ENCODE data around the gene PDCD6IP.
A peak's percentile ranks its signal among the peaks of the same experiment; 100 is the strongest.

PDCD6IP gene

DNA sequence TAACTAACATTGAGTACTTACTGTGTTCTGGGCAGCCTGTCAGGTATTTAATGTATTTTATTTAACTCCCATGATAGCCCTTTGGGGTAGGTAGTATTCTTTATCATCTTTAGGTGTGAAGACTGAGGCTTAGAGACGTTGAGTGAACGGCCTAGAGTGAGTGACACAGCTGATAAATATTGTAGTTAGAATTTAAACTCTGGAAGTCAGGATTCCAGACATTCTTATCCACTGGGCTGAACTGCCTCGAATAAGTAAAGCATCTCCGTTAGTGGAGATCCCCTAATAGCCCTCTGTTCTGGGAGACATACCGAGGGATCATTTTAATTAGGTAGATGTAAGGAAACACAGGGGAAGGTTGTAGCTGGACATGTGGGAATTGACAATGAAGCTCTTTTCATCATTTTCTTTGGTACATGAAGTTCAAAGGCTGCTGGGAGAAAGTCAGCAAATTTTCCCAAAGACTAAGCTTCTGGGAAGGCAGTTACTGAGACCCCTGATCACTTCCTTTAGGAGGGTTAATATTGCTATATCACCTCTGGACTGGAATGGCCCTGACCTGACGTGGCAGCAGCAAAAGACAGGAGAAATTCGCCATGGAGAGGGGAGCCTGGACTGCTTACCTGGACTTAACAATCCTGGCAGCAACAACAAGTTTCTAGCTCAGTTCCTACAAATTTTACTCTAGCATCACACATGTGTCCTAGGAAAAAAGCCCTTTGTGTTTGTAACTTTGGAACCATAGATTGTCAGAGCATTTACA lies 11.7 kb upstream of the PDCD6IP start:
- H3K4me3 ChIP-seq (ENCODE audit: low read depth, low read length), result peak overlapping the region; percentile 51; the same call in 1 of the 2 replicates
- CTCF ChIA-PET, result interaction anchor here (0.6 to 8.9 kb wide), 54 partner anchors 9 to 1087 kb away, joined by 3 to 130 read pairs (median 4); partner anchors contain the start of gene PDCD6IP
- POLR2A ChIA-PET, result no interaction called here

GRCh38 chr3:33787328-33788009 lies 11.0 kb upstream of the PDCD6IP start:
- DNase-seq (ENCODE audit: low read depth, low spot score), result peak; percentile 9
- TF ChIP-seq, protein P1, sequence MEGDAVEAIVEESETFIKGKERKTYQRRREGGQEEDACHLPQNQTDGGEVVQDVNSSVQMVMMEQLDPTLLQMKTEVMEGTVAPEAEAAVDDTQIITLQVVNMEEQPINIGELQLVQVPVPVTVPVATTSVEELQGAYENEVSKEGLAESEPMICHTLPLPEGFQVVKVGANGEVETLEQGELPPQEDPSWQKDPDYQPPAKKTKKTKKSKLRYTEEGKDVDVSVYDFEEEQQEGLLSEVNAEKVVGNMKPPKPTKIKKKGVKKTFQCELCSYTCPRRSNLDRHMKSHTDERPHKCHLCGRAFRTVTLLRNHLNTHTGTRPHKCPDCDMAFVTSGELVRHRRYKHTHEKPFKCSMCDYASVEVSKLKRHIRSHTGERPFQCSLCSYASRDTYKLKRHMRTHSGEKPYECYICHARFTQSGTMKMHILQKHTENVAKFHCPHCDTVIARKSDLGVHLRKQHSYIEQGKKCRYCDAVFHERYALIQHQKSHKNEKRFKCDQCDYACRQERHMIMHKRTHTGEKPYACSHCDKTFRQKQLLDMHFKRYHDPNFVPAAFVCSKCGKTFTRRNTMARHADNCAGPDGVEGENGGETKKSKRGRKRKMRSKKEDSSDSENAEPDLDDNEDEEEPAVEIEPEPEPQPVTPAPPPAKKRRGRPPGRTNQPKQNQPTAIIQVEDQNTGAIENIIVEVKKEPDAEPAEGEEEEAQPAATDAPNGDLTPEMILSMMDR (IDR thresholded peaks at IDR 0.05; ENCODE audit: insufficient read depth, low read length, missing control alignments), result peak; percentile 79
- POLR2A ChIA-PET, result no interaction called here
- CTCF ChIA-PET, result interaction anchor here (0.6 to 8.9 kb wide), 52 partner anchors 10 to 1087 kb away, joined by 3 to 130 read pairs (median 4); partner anchors contain the start of gene PDCD6IP
- H3K4me3 ChIP-seq (ENCODE audit: low read depth, low read length), result peak overlapping the region; percentile 51

More for the DNA sequence above, 11.7 kb upstream of the PDCD6IP start:
- TF ChIP-seq, protein P1 (IDR thresholded peaks at IDR 0.05; ENCODE audit: insufficient read depth, low read length, missing control alignments), result no peak
- no peak for DNase-seq (ENCODE audit: low read depth, low spot score)

- CTCF ChIA-PET, result interaction anchor here (0.6 to 8.9 kb wide), 8 partner anchors 11 to 719 kb away, joined by 3 to 130 read pairs (median 5); no protein-coding TSS in a partner anchor
- POLR2A ChIA-PET, result interaction anchor here (1.6 kb wide), 1 partner anchor 9 kb away, joined by 5 read pairs; the partner anchor contains the start of gene PDCD6IP
- TF ChIP-seq, protein P1 (IDR thresholded peaks at IDR 0.05; ENCODE audit: insufficient read depth, low read length, missing control alignments), result no peak
- no peak overlapping the region for H3K4me3 ChIP-seq (ENCODE audit: low read depth, low read length)
- no peak for DNase-seq (ENCODE audit: low read depth, low spot score)
Measured at GRCh38 chr3:33789183-33789954, 9.1 kb upstream of the PDCD6IP start.

GRCh38 chr3:33790091-33790490 lies 8.3 kb upstream of the PDCD6IP start:
- ChIA-PET POLR2A (interaction anchor here (1.6 kb wide), 1 partner anchor 8 kb away, joined by 5 read pairs; the partner anchor contains the start of gene PDCD6IP), CTCF (interaction anchor here (0.6 to 8.9 kb wide), 6 partner anchors 10 to 843 kb away, joined by 3 to 130 read pairs (median 5); no protein-coding TSS in a partner anchor)
- no peak for DNase-seq (ENCODE audit: low read depth, low spot score)
- H3K4me3 ChIP-seq (ENCODE audit: low read depth, low read length), result no peak overlapping the region
- TF ChIP-seq, protein P1 (IDR thresholded peaks at IDR 0.05; ENCODE audit: insufficient read depth, low read length, missing control alignments), result no peak

GRCh38 chr3:33791477-33792166 lies 6.8 kb upstream of the PDCD6IP start:
- CTCF ChIA-PET, result interaction anchor here (0.5 to 8.9 kb wide), 3 partner anchors 9 to 20 kb away, joined by 3 to 130 read pairs (median 8); no protein-coding TSS in a partner anchor
- POLR2A ChIA-PET, result no interaction called here
- no peak overlapping the region for H3K4me3 ChIP-seq (ENCODE audit: low read depth, low read length)
- TF ChIP-seq, protein P1 (IDR thresholded peaks at IDR 0.05; ENCODE audit: insufficient read depth, low read length, missing control alignments), result no peak
- DNase-seq (ENCODE audit: low read depth, low spot score), result no peak

Data from AG04449 (cell line).